GM12891 (cell line): ENCODE data around the gene SFMBT2.

Experiments
- POLR2A ChIP-seq: IDR thresholded peaks from 2 replicates; pipeline ENCODE4 v1.6.1; 2011; ENCODE audit warnings: low read depth, low read length, control low read depth
- TAF1 ChIP-seq: IDR thresholded peaks from 2 replicates; pipeline ENCODE4 v1.6.1; 2011; ENCODE audit warnings: low read depth, low read length, control low read depth

DNA sequence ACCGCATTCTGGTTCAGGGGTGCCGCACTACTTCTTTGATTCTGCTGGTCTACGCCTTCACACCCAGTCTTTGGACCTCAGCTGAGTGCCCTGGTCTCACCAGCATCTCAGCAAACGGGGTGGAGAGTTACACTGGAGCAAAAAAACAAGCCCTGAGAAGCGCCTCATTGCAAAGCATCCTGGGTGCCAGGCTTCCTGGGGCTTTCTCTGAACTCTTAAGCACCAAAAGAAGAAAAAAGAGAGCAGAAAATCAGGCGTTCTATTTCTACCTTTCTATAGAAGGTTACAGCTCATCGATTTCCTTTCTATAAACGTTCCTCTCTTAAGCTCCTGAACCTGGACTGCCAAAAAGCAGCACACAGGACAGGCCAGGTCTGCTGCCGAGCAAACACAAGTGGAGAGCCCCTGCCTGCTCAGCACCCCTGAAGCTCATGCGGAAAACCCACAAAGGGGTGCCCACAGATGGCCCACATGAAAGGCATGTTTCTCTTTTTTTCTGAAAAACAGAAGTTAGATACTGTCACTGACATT is 217.9 kb downstream of the SFMBT2 start:
- TF ChIP-seq POLR2A: no peak
- TF ChIP-seq TAF1: no peak
